ENCODE measurements around the gene GPX5.

The GPX5 gene

DNA sequence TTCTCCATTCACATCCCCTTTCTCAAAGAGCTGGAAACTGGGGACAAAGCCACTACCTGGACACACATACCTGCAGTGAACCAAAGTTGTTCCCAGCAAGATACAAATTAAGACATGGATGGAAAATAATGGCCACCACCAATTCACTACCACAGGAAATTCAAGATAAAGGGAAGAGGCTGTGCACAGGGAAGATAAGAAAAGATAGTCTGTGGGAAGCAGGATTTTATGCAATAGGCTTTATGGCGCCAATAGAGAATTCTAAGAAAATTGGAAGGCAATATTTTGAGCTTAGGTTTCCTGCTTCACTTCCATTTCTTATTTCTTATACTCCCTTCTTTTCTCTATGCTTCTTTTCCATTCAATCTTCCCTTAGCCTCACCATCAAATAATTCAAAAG is 19.9 kb upstream of the GPX5 start (continued):
- TF ChIP-seq ZNF169 (tag by site-specific recombination; IDR thresholded peaks at IDR 0.05) (no peak), ZNF544 (tag by site-specific recombination; IDR thresholded peaks at IDR 0.05) (no peak)
- TF ChIP-seq, protein P1, sequence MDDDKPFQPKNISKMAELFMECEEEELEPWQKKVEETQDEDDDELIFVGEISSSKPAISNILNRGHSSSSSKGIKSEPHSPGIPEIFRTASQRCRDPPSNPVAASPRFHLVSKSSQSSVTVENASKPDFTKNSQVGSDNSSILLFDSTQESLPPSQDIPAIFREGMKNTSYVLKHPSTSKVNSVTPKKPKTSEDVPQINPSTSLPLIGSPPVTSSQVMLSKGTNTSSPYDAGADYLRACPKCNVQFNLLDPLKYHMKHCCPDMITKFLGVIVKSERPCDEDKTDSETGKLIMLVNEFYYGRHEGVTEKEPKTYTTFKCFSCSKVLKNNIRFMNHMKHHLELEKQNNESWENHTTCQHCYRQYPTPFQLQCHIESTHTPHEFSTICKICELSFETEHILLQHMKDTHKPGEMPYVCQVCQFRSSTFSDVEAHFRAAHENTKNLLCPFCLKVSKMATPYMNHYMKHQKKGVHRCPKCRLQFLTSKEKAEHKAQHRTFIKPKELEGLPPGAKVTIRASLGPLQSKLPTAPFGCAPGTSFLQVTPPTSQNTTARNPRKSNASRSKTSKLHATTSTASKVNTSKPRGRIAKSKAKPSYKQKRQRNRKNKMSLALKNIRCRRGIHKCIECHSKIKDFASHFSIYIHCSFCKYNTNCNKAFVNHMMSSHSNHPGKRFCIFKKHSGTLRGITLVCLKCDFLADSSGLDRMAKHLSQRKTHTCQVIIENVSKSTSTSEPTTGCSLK (tag by site-specific recombination; IDR thresholded peaks at IDR 0.05), result no peak

DNA sequence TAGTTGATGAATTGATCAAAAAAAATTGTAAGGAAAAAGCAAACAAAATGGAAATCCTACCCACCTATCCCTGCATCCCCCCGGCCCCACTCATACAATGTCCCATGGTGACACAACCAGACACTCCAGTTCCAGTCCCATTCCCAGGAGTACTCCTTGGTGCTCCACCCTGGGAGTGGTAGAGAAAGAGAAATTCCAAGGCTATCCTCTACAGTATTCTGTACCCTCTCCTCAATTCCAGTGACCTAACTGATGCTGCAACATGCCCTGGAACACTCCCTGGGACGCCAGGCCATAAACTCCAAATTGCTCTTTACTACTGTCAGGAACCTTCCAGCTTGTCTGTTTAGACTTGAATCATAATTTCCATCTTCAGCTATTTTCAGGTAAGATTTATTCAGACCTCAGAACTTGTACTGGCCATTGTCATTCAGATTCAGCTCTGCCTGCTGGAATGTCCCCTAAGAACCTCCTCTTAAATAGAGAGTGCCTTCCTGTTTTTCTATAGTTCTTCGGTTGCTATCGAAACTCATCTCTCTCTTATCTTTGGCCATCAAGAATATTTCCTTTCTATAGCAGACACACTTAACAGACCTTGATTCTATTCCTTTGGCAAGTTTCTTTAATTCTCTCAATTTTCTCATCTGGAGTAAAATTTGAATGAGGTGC is 18.7 kb upstream of the GPX5 start:
- ChIA-PET CTCF (interaction anchor here (0.6 to 0.7 kb wide), 3 partner anchors 10 to 289 kb away, joined by 3 to 4 read pairs (median 3); no protein-coding TSS in a partner anchor), POLR2A (interaction anchor here (0.7 kb wide), 1 partner anchor 157 kb away, joined by 3 read pairs; no protein-coding TSS in a partner anchor)
- H3K27ac ChIP-seq (ENCODE audit: extremely low read depth, low read depth, low read length), result no peak overlapping the region
- no peaks in the 10 kb centered on the region for H3K36me3 ChIP-seq (ENCODE audit: control insufficient read depth in 2 of 2, insufficient read depth in 1 of 2, low read length in 2 of 2)
- no peaks in the 10 kb centered on the region for H3K9me3 ChIP-seq (ENCODE audit: control insufficient read depth, insufficient read depth, low read depth, low read length)
- H3K4me3 ChIP-seq (ENCODE audit: low read depth, low read length), result no peak overlapping the region
- TF ChIP-seq ZNF302 (tag by site-specific recombination; IDR thresholded peaks at IDR 0.05; ENCODE audit: low read depth) (no peak), ZNF16 (tag by site-specific recombination; IDR thresholded peaks at IDR 0.05; ENCODE audit: low read depth) (no peak), WT1 (tag by site-specific recombination; IDR thresholded peaks at IDR 0.05) (no peak)
- no peaks in the 10 kb centered on the region for H3K4me1 ChIP-seq (ENCODE audit: control insufficient read depth, insufficient read depth, low read length)

DNA sequence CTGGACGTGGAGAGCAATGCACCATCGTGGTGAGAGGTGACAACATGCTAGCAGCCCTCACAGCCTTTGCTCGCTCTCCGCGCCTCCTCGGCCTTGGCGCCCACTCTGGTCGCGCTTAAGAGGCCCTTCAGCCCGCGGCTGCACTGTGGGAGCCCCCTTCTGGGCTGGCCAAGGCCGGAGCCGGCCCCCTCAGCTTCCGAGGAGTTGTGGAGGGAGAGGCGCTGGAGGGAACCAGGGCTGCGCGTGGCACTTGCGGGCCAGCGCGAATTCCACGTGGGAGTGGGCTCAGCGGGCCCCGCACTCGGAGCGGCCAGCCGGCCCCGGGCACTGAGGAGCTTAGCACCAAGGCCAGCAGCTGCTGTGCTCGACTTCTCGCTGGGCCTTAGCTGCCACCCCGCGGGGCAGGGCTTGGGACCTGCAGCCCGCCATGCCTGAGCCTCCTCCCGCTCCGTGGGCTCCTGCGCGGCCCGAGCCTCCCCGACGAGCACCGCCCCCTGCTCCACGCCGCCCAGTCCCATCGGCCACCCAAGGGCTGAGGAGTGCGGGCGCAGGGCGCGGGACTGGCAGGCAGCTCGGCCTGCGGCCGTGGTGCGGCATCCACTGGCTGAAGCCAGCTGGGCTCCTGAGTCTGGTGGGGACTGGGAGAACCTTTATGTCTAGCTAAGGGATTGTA is 13.9 kb upstream of the GPX5 start:
- Histone ChIP-seq H3K4me1 (ENCODE audit: control insufficient read depth, insufficient read depth, low read length) (no peaks in the 10 kb centered on the region), H3K4me3 (ENCODE audit: low read depth, low read length) (no peak overlapping the region), H3K9me3 (ENCODE audit: control insufficient read depth, insufficient read depth, low read depth, low read length) (no peaks in the 10 kb centered on the region), H3K36me3 (ENCODE audit: control insufficient read depth in 2 of 2, insufficient read depth in 1 of 2, low read length in 2 of 2) (no peaks in the 10 kb centered on the region), H3K27ac (ENCODE audit: extremely low read depth, low read depth, low read length) (no peak overlapping the region)
- CTCF ChIA-PET, result interaction anchor here (0.7 to 2.3 kb wide), 3 partner anchors 20 to 1244 kb away, joined by 4 to 7 read pairs (median 5); no protein-coding TSS in a partner anchor
- POLR2A ChIA-PET, result no interaction called here
- TF ChIP-seq, protein P2, sequence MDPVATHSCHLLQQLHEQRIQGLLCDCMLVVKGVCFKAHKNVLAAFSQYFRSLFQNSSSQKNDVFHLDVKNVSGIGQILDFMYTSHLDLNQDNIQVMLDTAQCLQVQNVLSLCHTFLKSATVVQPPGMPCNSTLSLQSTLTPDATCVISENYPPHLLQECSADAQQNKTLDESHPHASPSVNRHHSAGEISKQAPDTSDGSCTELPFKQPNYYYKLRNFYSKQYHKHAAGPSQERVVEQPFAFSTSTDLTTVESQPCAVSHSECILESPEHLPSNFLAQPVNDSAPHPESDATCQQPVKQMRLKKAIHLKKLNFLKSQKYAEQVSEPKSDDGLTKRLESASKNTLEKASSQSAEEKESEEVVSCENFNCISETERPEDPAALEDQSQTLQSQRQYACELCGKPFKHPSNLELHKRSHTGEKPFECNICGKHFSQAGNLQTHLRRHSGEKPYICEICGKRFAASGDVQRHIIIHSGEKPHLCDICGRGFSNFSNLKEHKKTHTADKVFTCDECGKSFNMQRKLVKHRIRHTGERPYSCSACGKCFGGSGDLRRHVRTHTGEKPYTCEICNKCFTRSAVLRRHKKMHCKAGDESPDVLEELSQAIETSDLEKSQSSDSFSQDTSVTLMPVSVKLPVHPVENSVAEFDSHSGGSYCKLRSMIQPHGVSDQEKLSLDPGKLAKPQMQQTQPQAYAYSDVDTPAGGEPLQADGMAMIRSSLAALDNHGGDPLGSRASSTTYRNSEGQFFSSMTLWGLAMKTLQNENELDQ (tag by site-specific recombination; IDR thresholded peaks at IDR 0.05; ENCODE audit: low read depth), result no peak
- TF ChIP-seq ZNF626 (tag by site-specific recombination; IDR thresholded peaks at IDR 0.05) (no peak), ZNF777 (tag by site-specific recombination; IDR thresholded peaks at IDR 0.05; ENCODE audit: borderline replicate concordance) (no peak), ZNF433 (tag by site-specific recombination; IDR thresholded peaks at IDR 0.05; ENCODE audit: low read depth) (no peak), BCL11A (tag by site-specific recombination; IDR thresholded peaks at IDR 0.05; ENCODE audit: low read depth) (no peak), ZNF416 (tag by site-specific recombination; IDR thresholded peaks at IDR 0.05) (no peak), ZFP41 (tag by site-specific recombination; IDR thresholded peaks at IDR 0.05; ENCODE audit: borderline replicate concordance) (no peak), ZNF391 (tag by site-specific recombination; IDR thresholded peaks at IDR 0.05; ENCODE audit: borderline replicate concordance, low read depth) (no peak), ZBTB21 (tag by site-specific recombination; IDR thresholded peaks at IDR 0.05) (no peak), ZNF561 (tag by site-specific recombination; IDR thresholded peaks at IDR 0.05; ENCODE audit: borderline replicate concordance) (no peak), BCL11B (tag by site-specific recombination; IDR thresholded peaks at IDR 0.05; ENCODE audit: low read depth) (no peak), WT1 (tag by site-specific recombination; IDR thresholded peaks at IDR 0.05) (no peak), HOXD13 (CRISPR knock-in tag; IDR thresholded peaks at IDR 0.05; ENCODE audit: borderline replicate concordance) (no peak)
- TF ChIP-seq, protein P3, sequence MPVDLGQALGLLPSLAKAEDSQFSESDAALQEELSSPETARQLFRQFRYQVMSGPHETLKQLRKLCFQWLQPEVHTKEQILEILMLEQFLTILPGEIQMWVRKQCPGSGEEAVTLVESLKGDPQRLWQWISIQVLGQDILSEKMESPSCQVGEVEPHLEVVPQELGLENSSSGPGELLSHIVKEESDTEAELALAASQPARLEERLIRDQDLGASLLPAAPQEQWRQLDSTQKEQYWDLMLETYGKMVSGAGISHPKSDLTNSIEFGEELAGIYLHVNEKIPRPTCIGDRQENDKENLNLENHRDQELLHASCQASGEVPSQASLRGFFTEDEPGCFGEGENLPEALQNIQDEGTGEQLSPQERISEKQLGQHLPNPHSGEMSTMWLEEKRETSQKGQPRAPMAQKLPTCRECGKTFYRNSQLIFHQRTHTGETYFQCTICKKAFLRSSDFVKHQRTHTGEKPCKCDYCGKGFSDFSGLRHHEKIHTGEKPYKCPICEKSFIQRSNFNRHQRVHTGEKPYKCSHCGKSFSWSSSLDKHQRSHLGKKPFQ (tag by site-specific recombination; IDR thresholded peaks at IDR 0.05), result no peak
- TF ChIP-seq, protein P4, sequence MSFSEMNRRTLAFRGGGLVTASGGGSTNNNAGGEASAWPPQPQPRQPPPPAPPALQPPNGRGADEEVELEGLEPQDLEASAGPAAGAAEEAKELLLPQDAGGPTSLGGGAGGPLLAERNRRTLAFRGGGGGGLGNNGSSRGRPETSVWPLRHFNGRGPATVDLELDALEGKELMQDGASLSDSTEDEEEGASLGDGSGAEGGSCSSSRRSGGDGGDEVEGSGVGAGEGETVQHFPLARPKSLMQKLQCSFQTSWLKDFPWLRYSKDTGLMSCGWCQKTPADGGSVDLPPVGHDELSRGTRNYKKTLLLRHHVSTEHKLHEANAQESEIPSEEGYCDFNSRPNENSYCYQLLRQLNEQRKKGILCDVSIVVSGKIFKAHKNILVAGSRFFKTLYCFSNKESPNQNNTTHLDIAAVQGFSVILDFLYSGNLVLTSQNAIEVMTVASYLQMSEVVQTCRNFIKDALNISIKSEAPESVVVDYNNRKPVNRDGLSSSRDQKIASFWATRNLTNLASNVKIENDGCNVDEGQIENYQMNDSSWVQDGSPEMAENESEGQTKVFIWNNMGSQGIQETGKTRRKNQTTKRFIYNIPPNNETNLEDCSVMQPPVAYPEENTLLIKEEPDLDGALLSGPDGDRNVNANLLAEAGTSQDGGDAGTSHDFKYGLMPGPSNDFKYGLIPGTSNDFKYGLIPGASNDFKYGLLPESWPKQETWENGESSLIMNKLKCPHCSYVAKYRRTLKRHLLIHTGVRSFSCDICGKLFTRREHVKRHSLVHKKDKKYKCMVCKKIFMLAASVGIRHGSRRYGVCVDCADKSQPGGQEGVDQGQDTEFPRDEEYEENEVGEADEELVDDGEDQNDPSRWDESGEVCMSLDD (tag by site-specific recombination; IDR thresholded peaks at IDR 0.05), result no peak
- TF ChIP-seq, protein P5, sequence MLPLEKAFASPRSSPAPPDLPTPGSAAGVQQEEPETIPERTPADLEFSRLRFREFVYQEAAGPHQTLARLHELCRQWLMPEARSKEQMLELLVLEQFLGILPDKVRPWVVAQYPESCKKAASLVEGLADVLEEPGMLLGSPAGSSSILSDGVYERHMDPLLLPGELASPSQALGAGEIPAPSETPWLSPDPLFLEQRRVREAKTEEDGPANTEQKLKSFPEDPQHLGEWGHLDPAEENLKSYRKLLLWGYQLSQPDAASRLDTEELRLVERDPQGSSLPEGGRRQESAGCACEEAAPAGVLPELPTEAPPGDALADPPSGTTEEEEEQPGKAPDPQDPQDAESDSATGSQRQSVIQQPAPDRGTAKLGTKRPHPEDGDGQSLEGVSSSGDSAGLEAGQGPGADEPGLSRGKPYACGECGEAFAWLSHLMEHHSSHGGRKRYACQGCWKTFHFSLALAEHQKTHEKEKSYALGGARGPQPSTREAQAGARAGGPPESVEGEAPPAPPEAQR (tag by site-specific recombination; IDR thresholded peaks at IDR 0.05), result no peak

Measured in HEK293 (cell line).